ENCODE data around the gene WDR38. TPM values are rescaled to one million over a fixed set of nuclear protein-coding genes. Genes with fewer than 3 reads are reported as not detected.
A peak's percentile ranks its signal among the peaks of the same experiment; 100 is the strongest.

Gene WDR38
- total and polyA plus RNA-seq, 2 of the 13 experiments (the other 11 are each of a cell fraction or from before 2014, with no cell fraction given): not detected

DNA sequence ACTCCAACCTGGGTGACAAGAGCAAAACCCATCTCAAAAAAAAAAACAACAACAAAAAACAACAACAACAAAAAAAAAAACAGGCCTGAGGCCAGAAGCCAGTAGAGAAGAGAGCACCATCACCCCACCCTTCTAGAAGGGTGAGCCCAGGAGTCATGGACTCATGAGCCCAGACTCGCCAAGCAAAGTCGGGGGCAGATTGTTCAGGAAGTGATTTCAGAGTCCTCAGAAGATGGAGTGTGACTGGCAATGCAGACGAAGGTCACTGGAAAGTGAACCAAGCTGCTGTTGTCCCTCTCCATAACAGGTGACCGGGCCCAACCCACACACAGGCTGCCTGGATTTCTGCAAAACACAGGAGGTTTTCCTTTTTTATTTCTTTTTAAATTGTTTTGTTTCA, 9.0 kb upstream of the WDR38 start:
- no TSS peak for BruUV-seq (replicated peaks)
- intact Hi-C loops (cut with micrococcal nuclease; ENCODE audit: unreplicated experiment): no loop called here
- DNase-seq (ENCODE audit: low spot score) (no peak), ATAC-seq (no peak), FAIRE-seq (no peak)
- Histone ChIP-seq H3K4me2 (ENCODE audit: low read depth, low read length) (0 out of 2 replicates have a peak overlapping the region, but pooled peaks have one; percentile 12), H3K27me3 (ENCODE audit: control insufficient read depth in 1 of 2, insufficient read depth in 2 of 2, low read length in 2 of 2) (no peaks in the 10 kb centered on the region; a peak in 2 of 5 replicates), H3K9ac (ENCODE audit: insufficient read depth, low read depth, low read length) (no peak overlapping the region), H3K4me1 (ENCODE audit: insufficient read depth, low read length) (peaks cover 59% of the 10 kb centered on the region), H3K27ac (ENCODE audit: extremely low read length, insufficient read depth, low read length) (no peak overlapping the region), H2AFZ (ENCODE audit: low read length) (no peak overlapping the region), H3K4me3 (replicated peaks in 1 of 3; ENCODE audit: insufficient read depth in 1 of 3, low read depth in 2 of 3, low read length in 3 of 3) (no peak overlapping the region), H3K9me3 (ENCODE audit: low read length) (no peaks in the 10 kb centered on the region), H3K36me3 (replicated peaks in 1 of 2; ENCODE audit: control insufficient read depth in 1 of 2, insufficient read depth in 2 of 2, low read length in 2 of 2) (no peaks in the 10 kb centered on the region), H4K20me1 (ENCODE audit: insufficient read depth, low read length) (no peaks in the 10 kb centered on the region), H3K79me2 (ENCODE audit: insufficient read depth, low read length) (no peaks in the 10 kb centered on the region)
- WGBS (ENCODE audit: low lambda C conversion rate): 17% methylated on average over 3 of the region's 4 CpGs
- in situ Hi-C loops (cut with HindIII; ENCODE audit: extremely low pct_ligation_motif_present, low pct_unique_long_range_greater_than_20kb): loop anchor here (10.0 kb wide), 1 partner anchor 49 kb away; no protein-coding TSS in a partner anchor
- POLR2A ChIA-PET: no interaction called here
- TF ChIP-seq, protein P1, sequence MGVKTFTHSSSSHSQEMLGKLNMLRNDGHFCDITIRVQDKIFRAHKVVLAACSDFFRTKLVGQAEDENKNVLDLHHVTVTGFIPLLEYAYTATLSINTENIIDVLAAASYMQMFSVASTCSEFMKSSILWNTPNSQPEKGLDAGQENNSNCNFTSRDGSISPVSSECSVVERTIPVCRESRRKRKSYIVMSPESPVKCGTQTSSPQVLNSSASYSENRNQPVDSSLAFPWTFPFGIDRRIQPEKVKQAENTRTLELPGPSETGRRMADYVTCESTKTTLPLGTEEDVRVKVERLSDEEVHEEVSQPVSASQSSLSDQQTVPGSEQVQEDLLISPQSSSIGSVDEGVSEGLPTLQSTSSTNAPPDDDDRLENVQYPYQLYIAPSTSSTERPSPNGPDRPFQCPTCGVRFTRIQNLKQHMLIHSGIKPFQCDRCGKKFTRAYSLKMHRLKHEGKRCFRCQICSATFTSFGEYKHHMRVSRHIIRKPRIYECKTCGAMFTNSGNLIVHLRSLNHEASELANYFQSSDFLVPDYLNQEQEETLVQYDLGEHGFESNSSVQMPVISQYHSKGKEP (CRISPR knock-in tag; IDR thresholded peaks at IDR 0.05): no peak
- TF ChIP-seq KDM1A (CRISPR knock-in tag; IDR thresholded peaks at IDR 0.05) (no peak), ZC3H4 (CRISPR knock-in tag; IDR thresholded peaks at IDR 0.05; ENCODE audit: borderline replicate concordance) (no peak), ZNF367 (CRISPR knock-in tag; IDR thresholded peaks at IDR 0.05; ENCODE audit: borderline replicate concordance) (no peak), ARNTL (CRISPR knock-in tag; IDR thresholded peaks at IDR 0.05) (no peak), ZNF382 (CRISPR knock-in tag; IDR thresholded peaks at IDR 0.05; ENCODE audit: borderline replicate concordance) (no peak), HMGA1 (CRISPR knock-in tag; conservative IDR thresholded peaks at IDR 0.05) (no peak)
- TF ChIP-seq, protein P2, sequence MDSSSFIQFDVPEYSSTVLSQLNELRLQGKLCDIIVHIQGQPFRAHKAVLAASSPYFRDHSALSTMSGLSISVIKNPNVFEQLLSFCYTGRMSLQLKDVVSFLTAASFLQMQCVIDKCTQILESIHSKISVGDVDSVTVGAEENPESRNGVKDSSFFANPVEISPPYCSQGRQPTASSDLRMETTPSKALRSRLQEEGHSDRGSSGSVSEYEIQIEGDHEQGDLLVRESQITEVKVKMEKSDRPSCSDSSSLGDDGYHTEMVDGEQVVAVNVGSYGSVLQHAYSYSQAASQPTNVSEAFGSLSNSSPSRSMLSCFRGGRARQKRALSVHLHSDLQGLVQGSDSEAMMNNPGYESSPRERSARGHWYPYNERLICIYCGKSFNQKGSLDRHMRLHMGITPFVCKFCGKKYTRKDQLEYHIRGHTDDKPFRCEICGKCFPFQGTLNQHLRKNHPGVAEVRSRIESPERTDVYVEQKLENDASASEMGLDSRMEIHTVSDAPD (CRISPR knock-in tag; IDR thresholded peaks at IDR 0.05): no peak
- TF ChIP-seq, protein P3, sequence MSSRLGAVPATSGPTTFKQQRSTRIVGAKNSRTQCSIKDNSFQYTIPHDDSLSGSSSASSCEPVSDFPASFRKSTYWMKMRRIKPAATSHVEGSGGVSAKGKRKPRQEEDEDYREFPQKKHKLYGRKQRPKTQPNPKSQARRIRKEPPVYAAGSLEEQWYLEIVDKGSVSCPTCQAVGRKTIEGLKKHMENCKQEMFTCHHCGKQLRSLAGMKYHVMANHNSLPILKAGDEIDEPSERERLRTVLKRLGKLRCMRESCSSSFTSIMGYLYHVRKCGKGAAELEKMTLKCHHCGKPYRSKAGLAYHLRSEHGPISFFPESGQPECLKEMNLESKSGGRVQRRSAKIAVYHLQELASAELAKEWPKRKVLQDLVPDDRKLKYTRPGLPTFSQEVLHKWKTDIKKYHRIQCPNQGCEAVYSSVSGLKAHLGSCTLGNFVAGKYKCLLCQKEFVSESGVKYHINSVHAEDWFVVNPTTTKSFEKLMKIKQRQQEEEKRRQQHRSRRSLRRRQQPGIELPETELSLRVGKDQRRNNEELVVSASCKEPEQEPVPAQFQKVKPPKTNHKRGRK (CRISPR knock-in tag; IDR thresholded peaks at IDR 0.05): no peak
- TF ChIP-seq, protein P4, sequence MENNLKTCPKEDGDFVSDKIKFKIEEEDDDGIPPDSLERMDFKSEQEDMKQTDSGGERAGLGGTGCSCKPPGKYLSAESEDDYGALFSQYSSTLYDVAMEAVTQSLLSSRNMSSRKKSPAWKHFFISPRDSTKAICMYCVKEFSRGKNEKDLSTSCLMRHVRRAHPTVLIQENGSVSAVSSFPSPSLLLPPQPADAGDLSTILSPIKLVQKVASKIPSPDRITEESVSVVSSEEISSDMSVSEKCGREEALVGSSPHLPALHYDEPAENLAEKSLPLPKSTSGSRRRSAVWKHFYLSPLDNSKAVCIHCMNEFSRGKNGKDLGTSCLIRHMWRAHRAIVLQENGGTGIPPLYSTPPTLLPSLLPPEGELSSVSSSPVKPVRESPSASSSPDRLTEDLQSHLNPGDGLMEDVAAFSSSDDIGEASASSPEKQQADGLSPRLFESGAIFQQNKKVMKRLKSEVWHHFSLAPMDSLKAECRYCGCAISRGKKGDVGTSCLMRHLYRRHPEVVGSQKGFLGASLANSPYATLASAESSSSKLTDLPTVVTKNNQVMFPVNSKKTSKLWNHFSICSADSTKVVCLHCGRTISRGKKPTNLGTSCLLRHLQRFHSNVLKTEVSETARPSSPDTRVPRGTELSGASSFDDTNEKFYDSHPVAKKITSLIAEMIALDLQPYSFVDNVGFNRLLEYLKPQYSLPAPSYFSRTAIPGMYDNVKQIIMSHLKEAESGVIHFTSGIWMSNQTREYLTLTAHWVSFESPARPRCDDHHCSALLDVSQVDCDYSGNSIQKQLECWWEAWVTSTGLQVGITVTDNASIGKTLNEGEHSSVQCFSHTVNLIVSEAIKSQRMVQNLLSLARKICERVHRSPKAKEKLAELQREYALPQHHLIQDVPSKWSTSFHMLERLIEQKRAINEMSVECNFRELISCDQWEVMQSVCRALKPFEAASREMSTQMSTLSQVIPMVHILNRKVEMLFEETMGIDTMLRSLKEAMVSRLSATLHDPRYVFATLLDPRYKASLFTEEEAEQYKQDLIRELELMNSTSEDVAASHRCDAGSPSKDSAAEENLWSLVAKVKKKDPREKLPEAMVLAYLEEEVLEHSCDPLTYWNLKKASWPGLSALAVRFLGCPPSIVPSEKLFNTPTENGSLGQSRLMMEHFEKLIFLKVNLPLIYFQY (CRISPR knock-in tag; IDR thresholded peaks at IDR 0.05; ENCODE audit: borderline replicate concordance): no peak
- TF ChIP-seq, protein P5, sequence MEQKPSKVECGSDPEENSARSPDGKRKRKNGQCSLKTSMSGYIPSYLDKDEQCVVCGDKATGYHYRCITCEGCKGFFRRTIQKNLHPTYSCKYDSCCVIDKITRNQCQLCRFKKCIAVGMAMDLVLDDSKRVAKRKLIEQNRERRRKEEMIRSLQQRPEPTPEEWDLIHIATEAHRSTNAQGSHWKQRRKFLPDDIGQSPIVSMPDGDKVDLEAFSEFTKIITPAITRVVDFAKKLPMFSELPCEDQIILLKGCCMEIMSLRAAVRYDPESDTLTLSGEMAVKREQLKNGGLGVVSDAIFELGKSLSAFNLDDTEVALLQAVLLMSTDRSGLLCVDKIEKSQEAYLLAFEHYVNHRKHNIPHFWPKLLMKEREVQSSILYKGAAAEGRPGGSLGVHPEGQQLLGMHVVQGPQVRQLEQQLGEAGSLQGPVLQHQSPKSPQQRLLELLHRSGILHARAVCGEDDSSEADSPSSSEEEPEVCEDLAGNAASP (CRISPR knock-in tag; IDR thresholded peaks at IDR 0.05; ENCODE audit: borderline replicate concordance): no peak
- CTCF ChIA-PET (ENCODE audit: low intra/inter-chr PET ratio, low total read pairs): no interaction called here
